Spleen (tissue), 11 donors: ENCODE data around the gene LRRC8D. TPM values are rescaled to one million over a fixed set of nuclear protein-coding genes. Genes with fewer than 3 reads are reported as not detected.

Experiments used
- DNase-seq: peaks from one replicate; pipeline ENCODE4 v3.0.0-alpha.2; 2020
- H3K27ac ChIP-seq, 8 donors: fragments of 200-600 bp; sonication (generic) in 7 of 8; 1 replicate in 4 of 8; 2 replicates in 4 of 8; pipeline versions ENCODE4 v1.5.0 to v1.8.0; 2016 to 2021; ENCODE audit warnings: inconsistent platforms in 4 of 8, mild to moderate bottlenecking in 4 of 8, moderate library complexity in 1 of 8
- H3K27me3 ChIP-seq, 7 donors: fragments of 200-600 bp; sonication (generic) in 6 of 7; replicated peaks in 1 of 7; 1 replicate in 4 of 7; 2 replicates in 3 of 7; pipeline versions ENCODE4 v1.5.0 to v1.8.0; 2016 to 2021; ENCODE audit warnings: inconsistent platforms in 3 of 7, mild to moderate bottlenecking in 1 of 7
- H3K36me3 ChIP-seq, 6 donors: fragments of 200-600 bp; sonication (generic) in 5 of 6; 1 replicate in 4 of 6; 2 replicates in 2 of 6; pipeline versions ENCODE4 v1.5.0 to v1.8.0; 2016 to 2021; ENCODE audit warnings: inconsistent platforms in 2 of 6
- H3K4me1 ChIP-seq, 6 donors: fragments of 200-600 bp; sonication (generic) in 5 of 6; 1 replicate in 3 of 6; 2 replicates in 3 of 6; pipeline versions ENCODE4 v1.5.0 to v1.8.0; 2016 to 2021; ENCODE audit warnings: inconsistent platforms in 3 of 6
- H3K4me3 ChIP-seq, 8 donors: fragments of 200-600 bp; sonication (generic) in 7 of 8; 1 replicate in 4 of 8; 2 replicates in 4 of 8; pipeline versions ENCODE4 v1.5.0 to v1.8.0; 2016 to 2021; ENCODE audit warnings: inconsistent platforms in 4 of 8, mild to moderate bottlenecking in 4 of 8, moderate library complexity in 2 of 8
- H3K9me3 ChIP-seq, 8 donors: fragments of 200-600 bp; sonication (generic) in 7 of 8; 1 replicate in 4 of 8; 2 replicates in 4 of 8; pipeline versions ENCODE4 v1.5.0 to v1.8.0; 2016 to 2021; ENCODE audit warnings: inconsistent platforms in 4 of 8
- CTCF ChIP-seq, 11 experiments: fragments of 200-600 bp in 7 of 11; fragments of 450-650 bp in 4 of 11; sonication (generic) in 4 of 11; IDR thresholded peaks in 8 of 11; conservative IDR thresholded peaks in 3 of 11; 1 replicate in 7 of 11; 2 replicates in 4 of 11; pipeline versions ENCODE4 v1.4.0 to v1.8.0; 2016 to 2021; ENCODE audit warnings: antibody characterized with exemption in 11 of 11, inconsistent platforms in 4 of 11, mild to moderate bottlenecking in 1 of 11
- POLR2A ChIP-seq, 3 donors: fragments of 450-650 bp; IDR thresholded peaks; one replicate each; pipeline ENCODE4 v1.5.1; 2017; ENCODE audit warnings: antibody characterized with exemption in 3 of 3, mild to moderate bottlenecking in 1 of 3
- POLR2AphosphoS5 ChIP-seq, 3 donors: sonication (generic); formaldehyde crosslinking; IDR thresholded peaks; one replicate each; pipeline ENCODE4 v1.5.1; 2017; ENCODE audit warnings: antibody characterized with exemption in 3 of 3
- WGBS, 5 donors: extraction: QIAGEN DNeasy Blood & Tissue Kit in 3 of 5; methylation state at CpG; one replicate each; pipeline versions ENCODE4 v1.1.5 to v1.1.7; 2013 to 2018; 5-methylcytosine and 5-hydroxymethylcytosine counted together
- intact Hi-C: fragments of 100-400 bp; cut with DNase I; formaldehyde crosslinking; loops from one replicate; pipeline ENCODE4 v1.15.0; 2023; ENCODE audit warnings: low total_unique reads
- polyA plus RNA-seq, 3 donors: library from polyadenylated mRNA; stranded (reverse); fragments of 200-250 nt; gene quantifications; one replicate each; pipeline ENCODE4 v1.2.1, GENCODE V29; 2013
- total RNA-seq, 7 donors: library from RNA; depleted of rRNA in 3 of 7; stranded (reverse); fragments of >200 nt in 3 of 7; fragmentation: NEBNext Ultra II Directional in 4 of 7; extraction: Animal tissue kit (Norgen Biotek cat#: 25700) in 4 of 7; gene quantifications; one replicate each; pipeline versions ENCODE4 v1.1.0 to v1.2.1, GENCODE V29; 2016 to 2021
- donor health status: healthy with polysubstance abuse.
- donor health status: DM: no; HTN: no; CAD: no; lungs with moderate emphysema.
- donor health status: DM: no; HTN: no; CAD: no.
- donor health status: Bipolar disorder and iron deficiency.
- donor health status: healthy.
- donor health status: DM: no; HTN: no; CAD: no.
- donor health status: DM: yes; HTN: yes; CAD: no.

LRRC8D gene
- total and polyA plus RNA-seq, 10 donors: 12.8 to 42.0 (median 34.5) TPM

GRCh38 chr1:89833183-89834082 lies 12.6 kb downstream of the LRRC8D start:
- Histone ChIP-seq H3K4me3 (no peak overlapping the region), H3K9me3 (no peaks in the 10 kb centered on the region), H3K4me1 (peaks cover 0 to 76% (median 33%) of the 10 kb centered on the region in 6 donors), H3K27me3 (no peaks in the 10 kb centered on the region), H3K36me3 (no peaks in the 10 kb centered on the region), H3K27ac (peak overlapping the region in 3 of 8 donors; percentile 10 to 47 (median 40))
- DNase-seq: no peak
- no peak for TF ChIP-seq CTCF (IDR thresholded peaks at IDR 0.05 in 8 of 11, conservative IDR thresholded peaks at IDR 0.05 in 3 of 11)
- no peak for TF ChIP-seq POLR2A (IDR thresholded peaks at IDR 0.05)
- TF ChIP-seq POLR2AphosphoS5 (IDR thresholded peaks at IDR 0.05): no peak
- intact Hi-C loops: no loop called here
- 85 to 90% (median 89%) methylated on average over 7 of the region's 7 CpGs for whole genome bisulfite sequencing, 5 donors

- H3K27me3 ChIP-seq: no peaks in the 10 kb centered on the region
These were observed 13.4 kb downstream of the LRRC8D start for GRCh38 chr1:89834083-89834704.

GRCh38 chr1:89836252-89837035 lies 15.6 kb downstream of the LRRC8D start:
- TF ChIP-seq POLR2AphosphoS5 (IDR thresholded peaks at IDR 0.05) (no peak), CTCF (IDR thresholded peaks at IDR 0.05 in 8 of 11, conservative IDR thresholded peaks at IDR 0.05 in 3 of 11) (no peak), POLR2A (IDR thresholded peaks at IDR 0.05) (no peak)
- no peak for DNase-seq
- H3K4me3 ChIP-seq: no peak overlapping the region
- intact Hi-C loops: no loop called here
- H3K4me1 ChIP-seq: peaks cover 0 to 83% (median 37%) of the 10 kb centered on the region in 6 donors
- no peaks in the 10 kb centered on the region for H3K27me3 ChIP-seq
- no peaks in the 10 kb centered on the region for H3K36me3 ChIP-seq
- WGBS, 5 donors: 88 to 94% (median 92%) methylated on average over 8 of the region's 8 CpGs
- no peaks in the 10 kb centered on the region for H3K9me3 ChIP-seq
- H3K27ac ChIP-seq: peak overlapping the region in 1 of 8 donors; percentile 11

More at GRCh38 chr1:89834083-89834704, 13.4 kb downstream of the LRRC8D start:
- intact Hi-C loops: no loop called here
- no peak for DNase-seq
- no peak overlapping the region for H3K4me3 ChIP-seq
- peaks cover 0 to 81% (median 35%) of the 10 kb centered on the region in 6 donors for H3K4me1 ChIP-seq
- 71 to 87% (median 79%) methylated on average over 3 of the region's 3 CpGs for WGBS, 5 donors
- H3K27ac ChIP-seq: no peak overlapping the region
- H3K36me3 ChIP-seq: no peaks in the 10 kb centered on the region
- H3K9me3 ChIP-seq: no peaks in the 10 kb centered on the region
- TF ChIP-seq POLR2A (IDR thresholded peaks at IDR 0.05) (no peak), CTCF (IDR thresholded peaks at IDR 0.05 in 8 of 11, conservative IDR thresholded peaks at IDR 0.05 in 3 of 11) (no peak)
